Muscle of arm (tissue), 12 donors: ENCODE measurements around the gene MORC3. TPM values are rescaled to one million over a fixed set of nuclear protein-coding genes. Genes with fewer than 3 reads are reported as not detected.
"Not testable (repeated sequence)": the region's sequence is repeated elsewhere in the genome, so short reads cannot be mapped to it uniquely, and the experiment has no call there.

Experiments
- DNase-seq: peaks from one replicate; pipeline ENCODE4 v3.0.0-alpha.2; 2013
- polyA plus RNA-seq, 12 donors: library from polyadenylated mRNA; unstranded; fragments of 120-200 nt; gene quantifications; one replicate each; pipeline ENCODE4 v1.2.1, GENCODE V29; 2013; ENCODE audit not compliant: insufficient read length in 12 of 12

Gene MORC3
- polyA plus RNA-seq, 12 donors: 37.0 to 60.5 (median 49.1) TPM; not detected in 1

GRCh38 chr21:36381841-36382589 lies 62.0 kb downstream of the MORC3 start:
- DNase-seq: no peak

GRCh38 chr21:36382722-36383121 lies 62.7 kb downstream of the MORC3 start:
- DNase-seq: not testable (repeated sequence)

GRCh38 chr21:36384885-36385232 lies 64.9 kb downstream of the MORC3 start:
- DNase-seq: no peak

- peak; percentile 71 for DNase-seq
These were observed 65.4 kb downstream of the MORC3 start, which contains the start of gene CHAF1B for GRCh38 chr21:36385233-36386030. TSS of gene CHAF1B (plus strand) at chr21:36385392. CDS start at chr21:36386137, 745 bp downstream.

- DNase-seq: no peak
These were observed 66.1 kb downstream of the MORC3 start for GRCh38 chr21:36386031-36386642.

GRCh38 chr21:36388096-36388495 lies 68.1 kb downstream of the MORC3 start:
- no peak for DNase-seq

GRCh38 chr21:36388835-36389234 lies 68.8 kb downstream of the MORC3 start:
- no peak for DNase-seq

- DNase-seq: not testable (repeated sequence)
These were observed 71.7 kb downstream of the MORC3 start for GRCh38 chr21:36391649-36392048.

GRCh38 chr21:36395353-36396111 lies 75.5 kb downstream of the MORC3 start:
- no peak for DNase-seq

GRCh38 chr21:36396325-36396724 lies 76.3 kb downstream of the MORC3 start:
- no peak for DNase-seq

GRCh38 chr21:36396971-36397370 lies 77.0 kb downstream of the MORC3 start:
- no peak for DNase-seq

GRCh38 chr21:36397606-36398005 lies 77.6 kb downstream of the MORC3 start:
- no peak for DNase-seq

GRCh38 chr21:36399736-36400135 lies 79.7 kb downstream of the MORC3 start:
- not testable (repeated sequence) for DNase-seq

GRCh38 chr21:36400719-36401118 lies 80.7 kb downstream of the MORC3 start:
- DNase-seq: no peak

- DNase-seq: no peak
These were observed 82.3 kb downstream of the MORC3 start for GRCh38 chr21:36402339-36402738.

GRCh38 chr21:36403713-36404112 lies 83.7 kb downstream of the MORC3 start:
- no peak for DNase-seq

- no peak for DNase-seq
These were observed 88.6 kb downstream of the MORC3 start for GRCh38 chr21:36408568-36408967.

GRCh38 chr21:36411301-36411700 lies 91.3 kb downstream of the MORC3 start:
- no peak for DNase-seq

GRCh38 chr21:36412916-36413315 lies 92.9 kb downstream of the MORC3 start:
- DNase-seq: no peak

GRCh38 chr21:36415375-36415774 lies 95.4 kb downstream of the MORC3 start:
- DNase-seq: no peak

GRCh38 chr21:36419241-36419640 lies 99.2 kb downstream of the MORC3 start:
- DNase-seq: no peak

- peak; percentile 72 for DNase-seq
These were observed 100.0 kb downstream of the MORC3 start for GRCh38 chr21:36419996-36420395.
